Activated T-cell treated with anti-CD3 and anti-CD28 coated beads, Interleukin-2, amount 50 U/mL, for 4 hours (primary cell): ENCODE data around the gene NPFFR1. TPM values are rescaled to one million over a fixed set of nuclear protein-coding genes. Genes with fewer than 3 reads are reported as not detected.
"Not testable (repeated sequence)": the region's sequence is repeated elsewhere in the genome, so short reads cannot be mapped to it uniquely, and the experiment has no call there.

Experiments used
- ATAC-seq, 2 donors: fragments of 200-7000 bp; cut with Tn5 transposase; one replicate each; pipeline ENCODE4 v1.10.0; 2021
- DNase-seq: peaks from one replicate; pipeline ENCODE4 v3.0.0-alpha.2; 2020
- H3K27me3 Mint-ChIP-seq: one replicate; pipeline ENCODE4 v1.8.0; 2021; ENCODE audit warnings: low read depth, mixed read lengths
- H3K36me3 Mint-ChIP-seq: one replicate; pipeline ENCODE4 v1.8.0; 2022; ENCODE audit warnings: mixed read lengths; ENCODE audit not compliant: insufficient read depth
- H3K4me1 Mint-ChIP-seq: one replicate; pipeline ENCODE4 v1.8.0; 2021; ENCODE audit warnings: low read depth, mixed read lengths
- H3K4me3 Mint-ChIP-seq: one replicate; pipeline ENCODE4 v1.8.0; 2021; ENCODE audit warnings: mild to moderate bottlenecking, moderate library complexity, mixed read lengths
- H3K9me3 Mint-ChIP-seq: one replicate; pipeline ENCODE4 v1.8.0; 2021; ENCODE audit warnings: mixed read lengths
- total RNA-seq, 3 donors: library from RNA; stranded (reverse); gene quantifications; one replicate each; pipeline ENCODE4 v1.2.1, GENCODE V29; 2021

NPFFR1 gene
- total RNA-seq, 3 donors from 2014 or later: not detected

- not testable (repeated sequence) for ATAC-seq, H3K9me3 Mint-ChIP-seq, DNase-seq, H3K27me3 Mint-ChIP-seq
- Mint-ChIP-seq H3K4me1 (peaks cover 27% of the 10 kb centered on the region), H3K4me3 (peak overlapping the region; percentile 13), H3K36me3 (peaks cover 24% of the 10 kb centered on the region)
Measured at GRCh38 chr10:70222811-70223447, 60.9 kb downstream of the NPFFR1 start.

- Mint-ChIP-seq H3K4me1 (peaks cover 27% of the 10 kb centered on the region), H3K9me3 (no peaks in the 10 kb centered on the region), H3K27me3 (no peaks in the 10 kb centered on the region), H3K36me3 (peaks cover 22% of the 10 kb centered on the region), H3K4me3 (no peak overlapping the region)
- ATAC-seq (no peak), DNase-seq (no peak)
Measured at GRCh38 chr10:70222340-70222794, 61.4 kb downstream of the NPFFR1 start.

- ATAC-seq: no peak
- DNase-seq: no peak
- Mint-ChIP-seq H3K27me3 (no peaks in the 10 kb centered on the region), H3K4me3 (no peak overlapping the region), H3K36me3 (peaks cover 22% of the 10 kb centered on the region), H3K9me3 (no peaks in the 10 kb centered on the region), H3K4me1 (peaks cover 20% of the 10 kb centered on the region)
Measured at GRCh38 chr10:70221030-70221429, 62.8 kb downstream of the NPFFR1 start.

- no peak for DNase-seq
- Mint-ChIP-seq H3K36me3 (peaks cover 33% of the 10 kb centered on the region), H3K4me1 (no peaks in the 10 kb centered on the region), H3K4me3 (no peak overlapping the region), H3K9me3 (no peaks in the 10 kb centered on the region), H3K27me3 (no peaks in the 10 kb centered on the region)
- no peak for ATAC-seq
Measured at GRCh38 chr10:70212879-70213278, 70.9 kb downstream of the NPFFR1 start.

- no peak for ATAC-seq
- DNase-seq: no peak
- Mint-ChIP-seq H3K36me3 (peaks cover 33% of the 10 kb centered on the region), H3K4me3 (no peak overlapping the region), H3K27me3 (no peaks in the 10 kb centered on the region), H3K9me3 (no peaks in the 10 kb centered on the region), H3K4me1 (no peaks in the 10 kb centered on the region)
Measured at GRCh38 chr10:70212277-70212676, 71.5 kb downstream of the NPFFR1 start.

- Mint-ChIP-seq H3K27me3 (no peaks in the 10 kb centered on the region), H3K4me1 (no peaks in the 10 kb centered on the region), H3K9me3 (no peaks in the 10 kb centered on the region), H3K36me3 (peaks cover 32% of the 10 kb centered on the region), H3K4me3 (no peak overlapping the region)
- DNase-seq (no peak), ATAC-seq (no peak)
Measured at GRCh38 chr10:70206762-70207161, 77.0 kb downstream of the NPFFR1 start.

- H3K36me3 Mint-ChIP-seq: peaks cover 42% of the 10 kb centered on the region
Measured at GRCh38 chr10:70201105-70201504, 82.7 kb downstream of the NPFFR1 start.

GRCh38 chr10:70198696-70199466 lies 84.9 kb downstream of the NPFFR1 start:
- Mint-ChIP-seq H3K4me3 (no peak overlapping the region), H3K36me3 (peaks cover 30% of the 10 kb centered on the region), H3K9me3 (no peaks in the 10 kb centered on the region), H3K4me1 (peaks cover 10% of the 10 kb centered on the region), H3K27me3 (no peaks in the 10 kb centered on the region)
- no peak for DNase-seq
- no peak for ATAC-seq

More at GRCh38 chr10:70201105-70201504, 82.7 kb downstream of the NPFFR1 start:
- H3K4me3 Mint-ChIP-seq: no peak overlapping the region
- H3K9me3 Mint-ChIP-seq: no peaks in the 10 kb centered on the region
- peaks cover 10% of the 10 kb centered on the region for H3K4me1 Mint-ChIP-seq
- DNase-seq (no peak), ATAC-seq (no peak)
- H3K27me3 Mint-ChIP-seq: no peaks in the 10 kb centered on the region

Other genes starting within 250 kb of the NPFFR1 start
- 1 to 10 TPM in 1 of 3 donors, under 1 TPM in 2; 0.76 to 2.0 (median 0.91) TPM for gene MACROH2A2, start 231.2 kb downstream of the NPFFR1 start, total RNA-seq
- gene AIFM2, start 151.2 kb downstream of the NPFFR1 start, total RNA-seq: 10 to 100 TPM; 10.5 to 16.9 (median 11.1) TPM
- gene TYSND1, start 137.3 kb downstream of the NPFFR1 start, total RNA-seq: 10 to 100 TPM; 11.6 to 11.9 (median 11.8) TPM
- gene SAR1A, start 113.5 kb downstream of the NPFFR1 start, total RNA-seq: 100 to 1,000 TPM; 140 to 147 (median 142) TPM
- 100 to 1,000 TPM; 362 to 495 (median 375) TPM for gene PPA1, start 50.6 kb downstream of the NPFFR1 start, total RNA-seq
- 10 to 100 TPM in 1 of 3 donors, 1 to 10 TPM in 2; 5.3 to 11.3 (median 7.6) TPM for gene LRRC20, start 98.6 kb upstream of the NPFFR1 start, total RNA-seq
- gene EIF4EBP2, start 120.1 kb upstream of the NPFFR1 start, total RNA-seq: 10 to 100 TPM; 28.0 to 29.4 (median 28.3) TPM
- gene NODAL, start 157.7 kb upstream of the NPFFR1 start, total RNA-seq: not detected
- gene PALD1, start 194.8 kb upstream of the NPFFR1 start, total RNA-seq: 1 to 10 TPM in 2 of 3 donors, under 1 TPM in 1; 0.90 to 2.6 (median 1.3) TPM